Activated T-helper 1 cell treated with anti-CD3 and anti-CD28 coated beads, Interleukin-2, amount 50 U/mL, for 16 hours (primary cell): ENCODE data around the gene HSPA12B.

Source experiments
- DNase-seq, 2 donors: peaks; one replicate each; pipeline ENCODE4 v3.0.0-alpha.2; 2020; ENCODE audit warnings: low read depth in 1 of 2, low spot score in 1 of 2

HSPA12B gene, protein sequence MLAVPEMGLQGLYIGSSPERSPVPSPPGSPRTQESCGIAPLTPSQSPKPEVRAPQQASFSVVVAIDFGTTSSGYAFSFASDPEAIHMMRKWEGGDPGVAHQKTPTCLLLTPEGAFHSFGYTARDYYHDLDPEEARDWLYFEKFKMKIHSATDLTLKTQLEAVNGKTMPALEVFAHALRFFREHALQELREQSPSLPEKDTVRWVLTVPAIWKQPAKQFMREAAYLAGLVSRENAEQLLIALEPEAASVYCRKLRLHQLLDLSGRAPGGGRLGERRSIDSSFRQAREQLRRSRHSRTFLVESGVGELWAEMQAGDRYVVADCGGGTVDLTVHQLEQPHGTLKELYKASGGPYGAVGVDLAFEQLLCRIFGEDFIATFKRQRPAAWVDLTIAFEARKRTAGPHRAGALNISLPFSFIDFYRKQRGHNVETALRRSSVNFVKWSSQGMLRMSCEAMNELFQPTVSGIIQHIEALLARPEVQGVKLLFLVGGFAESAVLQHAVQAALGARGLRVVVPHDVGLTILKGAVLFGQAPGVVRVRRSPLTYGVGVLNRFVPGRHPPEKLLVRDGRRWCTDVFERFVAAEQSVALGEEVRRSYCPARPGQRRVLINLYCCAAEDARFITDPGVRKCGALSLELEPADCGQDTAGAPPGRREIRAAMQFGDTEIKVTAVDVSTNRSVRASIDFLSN

DNA sequence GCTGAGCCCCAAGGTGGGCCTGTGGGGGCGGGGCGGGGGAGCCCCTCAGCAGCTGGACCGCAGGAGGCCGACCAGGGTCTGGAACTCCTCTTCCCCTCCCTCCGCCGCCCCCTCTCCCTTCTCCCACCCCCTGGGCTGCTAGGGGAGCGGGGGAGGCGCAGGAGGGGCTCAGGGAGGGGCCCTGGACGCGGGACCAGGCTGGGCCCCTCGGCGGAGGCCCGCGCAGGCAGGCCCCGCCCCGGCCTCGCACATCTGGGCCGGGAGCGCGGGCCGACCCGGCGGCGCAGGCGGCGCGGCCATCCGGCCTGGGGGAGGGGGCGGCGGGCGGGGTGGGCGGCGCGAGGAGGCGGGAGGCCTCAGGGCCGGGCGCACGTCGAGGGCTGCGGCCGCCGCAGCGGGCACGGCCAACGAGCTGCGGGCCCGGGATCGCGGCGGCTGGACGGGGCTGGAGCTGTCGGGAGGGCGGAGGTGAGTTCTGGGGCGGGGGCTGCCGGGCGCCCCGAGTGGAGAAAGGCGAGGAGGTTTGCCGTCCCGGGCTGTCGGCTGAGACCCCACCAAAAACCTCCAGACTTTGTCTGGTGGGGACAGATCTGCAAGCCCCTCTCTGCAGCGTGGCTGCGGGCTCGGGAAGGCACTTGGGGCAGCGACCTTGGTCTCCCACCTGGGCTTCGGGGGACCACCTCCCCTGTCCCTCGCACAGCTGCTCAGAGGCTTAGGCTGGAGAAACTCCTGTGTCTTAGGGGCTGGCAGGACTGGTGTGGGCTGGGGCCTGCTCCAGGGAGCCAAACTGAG is at the start of gene HSPA12B:
Gene HSPA12B (plus strand): TSS at position 359 of the 792 bp plus-strand sequence. CDS start 5,990 bp downstream, outside the sequence.
- DNase-seq = no peak

DNA sequence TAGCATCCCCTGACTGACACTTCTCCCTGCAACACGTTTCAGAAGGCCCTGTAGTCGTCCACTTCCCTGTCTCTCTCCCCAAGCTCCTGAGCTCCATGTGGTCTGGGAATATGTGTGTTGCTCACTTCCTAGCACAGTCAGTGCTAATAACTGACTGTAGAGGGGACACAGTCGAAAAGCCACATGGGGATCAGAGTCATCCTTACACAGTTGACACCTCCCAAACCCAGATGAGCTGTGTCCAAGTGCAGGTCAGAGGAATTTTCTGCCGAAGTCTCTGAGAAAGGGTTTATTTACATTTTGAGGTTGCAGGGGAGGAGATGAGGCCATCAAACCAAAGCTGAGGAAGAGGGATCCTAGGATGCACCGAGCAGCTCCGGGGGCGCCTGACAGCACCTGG is 47.1 kb upstream of the HSPA12B start:
- DNase-seq = no peak

GRCh38 chr20:3686421-3686820 is 46.1 kb upstream of the HSPA12B start:
- no peak for DNase-seq

DNA sequence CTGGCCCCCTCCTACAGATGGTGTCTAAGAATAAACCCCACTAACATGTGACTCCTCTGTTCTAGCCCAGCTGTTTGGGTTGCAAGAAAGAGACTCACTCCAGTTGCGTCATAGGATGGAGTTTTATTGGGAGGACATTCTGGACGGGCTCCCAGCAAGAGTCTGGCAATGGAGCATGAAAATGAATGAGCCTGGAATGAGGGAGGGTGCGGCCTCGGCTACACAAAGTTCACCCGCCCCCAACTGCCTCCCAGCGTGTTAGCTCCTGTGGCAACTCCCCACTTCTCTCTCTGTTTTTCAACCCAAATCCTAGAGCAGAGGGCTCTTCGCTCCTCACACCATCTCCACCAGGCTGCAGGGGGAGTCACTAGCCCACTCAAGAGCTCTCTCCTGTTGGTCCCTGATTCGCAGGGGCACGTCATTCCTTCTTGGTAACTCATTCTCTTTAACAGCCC is 45.6 kb upstream of the HSPA12B start:
- DNase-seq = no peak

- DNase-seq = no peak
Observed at GRCh38 chr20:3687655-3688054, 44.8 kb upstream of the HSPA12B start.

DNA sequence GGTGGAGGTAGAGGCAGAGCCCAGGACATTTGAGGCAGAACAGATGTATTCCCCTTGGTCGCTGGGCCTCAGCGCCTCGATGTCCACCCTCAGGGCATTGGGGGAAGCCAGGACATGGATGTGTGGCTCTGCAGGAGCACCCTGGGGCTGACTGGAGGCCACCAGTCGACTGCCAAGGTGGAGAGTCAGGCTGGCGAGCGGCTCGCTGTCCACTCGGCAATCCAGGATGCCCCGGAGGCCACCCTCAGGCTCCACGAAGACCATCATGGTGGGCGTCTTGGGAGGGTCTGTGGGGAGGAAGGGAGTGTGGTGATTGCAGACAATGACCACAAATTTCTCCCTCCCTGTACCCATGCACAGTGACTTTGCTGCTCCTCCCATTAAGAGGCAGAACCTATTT is 42.5 kb upstream of the HSPA12B start:
- DNase-seq = no peak

DNA sequence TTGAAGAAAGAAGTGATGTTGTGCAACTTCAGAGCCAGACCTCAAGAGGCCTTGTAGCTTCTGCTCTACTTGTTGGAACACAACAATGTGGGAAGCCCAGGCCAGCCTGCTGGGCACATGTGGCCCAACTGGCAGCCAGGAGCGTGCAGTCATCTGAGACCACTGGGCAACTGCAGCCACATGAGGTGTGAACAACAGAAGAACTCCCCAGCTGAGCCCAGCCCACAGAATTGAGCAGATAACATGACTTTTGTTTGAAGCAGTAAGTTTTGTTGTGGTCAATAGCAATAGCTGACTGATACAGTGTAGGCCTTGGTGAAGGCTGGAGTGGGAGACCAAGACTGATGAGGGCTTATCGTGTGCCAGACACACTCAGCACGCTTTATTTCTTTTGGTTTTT is 42.1 kb upstream of the HSPA12B start:
- no peak for DNase-seq

GRCh38 chr20:3691306-3691705 is 41.2 kb upstream of the HSPA12B start:
- no peak for DNase-seq

DNA sequence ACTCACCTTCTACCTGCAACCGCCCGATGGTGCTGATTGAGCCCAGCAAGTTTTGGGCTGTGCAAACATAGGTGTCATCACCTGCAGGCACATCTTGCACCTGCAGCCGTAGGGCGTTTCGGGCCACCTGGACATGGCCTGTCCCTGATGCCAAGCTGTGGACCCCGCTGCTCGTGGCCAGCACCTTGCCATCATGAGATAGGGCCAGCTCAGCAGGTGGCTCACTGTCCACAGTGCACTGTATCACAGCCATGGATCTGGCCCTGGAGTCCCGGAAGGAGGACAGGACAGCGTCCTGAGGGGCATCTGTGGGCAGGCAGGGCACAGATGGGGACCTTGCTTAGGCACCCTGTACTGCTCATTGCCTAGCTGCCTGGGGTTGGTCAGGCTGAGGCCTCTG is 40.6 kb upstream of the HSPA12B start:
- DNase-seq = no peak

- DNase-seq = no peak
Observed at GRCh38 chr20:3692706-3693294, 39.7 kb upstream of the HSPA12B start.

- no peak for DNase-seq
Observed at GRCh38 chr20:3693376-3693775, 39.1 kb upstream of the HSPA12B start.

GRCh38 chr20:3694864-3695263 is 37.6 kb upstream of the HSPA12B start:
- DNase-seq = no peak

- no peak for DNase-seq
Observed at GRCh38 chr20:3696200-3696599, 36.3 kb upstream of the HSPA12B start.

- no peak for DNase-seq
Observed at GRCh38 chr20:3696745-3697587, 35.5 kb upstream of the HSPA12B start.

DNA sequence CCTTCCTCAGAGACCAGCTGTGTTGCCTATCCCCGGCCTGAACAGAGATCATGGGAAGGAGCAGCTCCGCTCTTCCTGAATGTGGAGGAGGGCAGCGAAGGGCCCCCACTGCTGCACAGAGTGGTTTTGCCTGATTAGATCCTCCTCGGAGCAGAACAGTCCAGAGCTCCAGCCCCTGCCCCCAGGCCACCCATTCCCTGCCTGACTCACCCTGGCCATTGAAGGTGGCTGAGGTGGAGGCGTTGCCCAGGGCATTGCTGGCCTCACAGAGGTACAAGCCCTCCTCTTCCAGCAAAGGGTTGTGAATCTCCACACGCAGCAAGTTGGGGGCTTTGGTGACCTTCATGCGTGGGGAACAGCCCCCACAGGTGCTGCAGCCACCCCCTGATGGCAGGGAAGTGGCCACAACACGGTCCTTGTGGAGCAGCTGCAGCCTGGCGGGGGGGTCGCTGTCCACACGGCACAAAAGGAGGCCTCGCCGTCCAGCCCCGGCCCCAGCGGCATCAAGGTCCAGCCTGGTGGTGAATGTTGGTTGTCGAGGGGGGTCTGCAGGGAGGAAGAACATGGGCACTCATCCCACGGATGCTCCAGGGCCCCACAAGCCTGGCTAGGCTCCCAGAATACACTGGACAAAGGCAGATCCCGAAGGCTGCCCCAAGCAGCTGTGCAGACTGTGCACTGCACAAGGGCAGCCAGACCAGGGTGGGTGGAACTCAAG is 34.7 kb upstream of the HSPA12B start:
- no peak for DNase-seq

DNA sequence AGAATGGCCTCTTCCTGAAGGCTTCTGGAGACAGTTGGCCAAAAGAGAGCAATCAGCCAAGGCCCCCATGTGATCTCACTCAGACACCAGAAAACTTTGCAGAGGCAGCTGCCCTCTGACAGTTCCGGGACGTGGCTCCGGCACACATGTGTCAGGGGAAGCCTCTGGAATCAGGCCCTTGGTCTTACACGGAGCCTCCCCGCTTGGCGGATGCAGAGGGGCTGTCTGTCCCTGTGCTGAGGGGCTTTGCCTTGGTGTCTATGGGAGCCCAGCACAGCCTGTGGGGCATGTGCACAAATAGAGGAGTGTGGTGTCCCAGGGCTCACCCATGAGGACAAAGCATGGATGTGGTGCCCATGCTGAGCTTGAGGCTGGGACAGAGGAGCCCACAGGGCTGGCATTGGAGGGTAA is 33.9 kb upstream of the HSPA12B start:
- no peak for DNase-seq

DNA sequence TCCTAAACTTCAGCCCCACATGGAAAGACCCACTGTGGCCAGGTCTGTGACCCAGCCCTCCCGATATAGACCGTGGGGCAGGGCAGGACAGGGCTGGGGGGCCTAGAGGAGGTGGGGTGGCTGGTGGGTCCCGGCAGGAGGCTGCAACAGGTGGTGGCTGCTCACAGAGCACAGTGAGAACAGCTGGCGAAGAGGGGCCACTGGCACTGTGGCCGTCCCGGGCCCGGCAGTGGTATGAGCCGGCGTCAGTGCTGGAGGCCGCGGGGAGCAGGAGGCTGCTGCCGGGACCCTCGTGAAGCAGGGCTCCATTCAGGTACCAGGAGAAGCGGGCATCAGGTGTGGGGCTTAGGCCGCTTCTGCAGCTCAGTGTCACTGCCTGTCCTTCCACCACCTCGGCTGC is 33.4 kb upstream of the HSPA12B start:
- DNase-seq = no peak

- no peak for DNase-seq
Observed at GRCh38 chr20:3701061-3701998, 31.2 kb upstream of the HSPA12B start.
